Osteoblast (primary cell): ENCODE results near the gene USP37. TPM values are rescaled to one million over a fixed set of nuclear protein-coding genes. Genes with fewer than 3 reads are reported as not detected.
A peak's percentile ranks its signal among the peaks of the same experiment; 100 is the strongest.

Experiments
- DNase-seq: peaks from one replicate; pipeline ENCODE4 v3.0.0; 2011; ENCODE audit warnings: low spot score, mixed read lengths; ENCODE audit not compliant: insufficient read length; ENCODE audit errors: missing footprints
- H2AFZ ChIP-seq: 2 replicates; pipeline ENCODE4 v1.6.0; 2011; ENCODE audit warnings: mild to moderate bottlenecking, low read length
- H3K27ac ChIP-seq: 2 replicates; pipeline ENCODE4 v1.5.1; 2011; ENCODE audit warnings: mild to moderate bottlenecking, low read depth, low read length, moderate library complexity
- H3K27me3 ChIP-seq: 2 replicates; pipeline ENCODE4 v1.6.0; 2012; ENCODE audit warnings: mild to moderate bottlenecking, control low read depth, inconsistent platforms, low read length, moderate library complexity; ENCODE audit not compliant: insufficient read depth
- H3K36me3 ChIP-seq: 2 replicates; pipeline ENCODE4 v1.5.1; 2011; ENCODE audit warnings: mild to moderate bottlenecking, low read length, control low read depth, moderate library complexity; ENCODE audit not compliant: insufficient read depth
- H3K4me1 ChIP-seq: 2 replicates; pipeline ENCODE4 v1.5.1; 2011; ENCODE audit warnings: mild to moderate bottlenecking, low read length, control low read depth, moderate library complexity; ENCODE audit not compliant: insufficient read depth
- H3K4me2 ChIP-seq: 2 replicates; pipeline ENCODE4 v1.6.0; 2011; ENCODE audit warnings: mild to moderate bottlenecking, low read length; ENCODE audit not compliant: insufficient read depth
- H3K4me3 ChIP-seq: fragments of 200-600 bp; sonication (generic); 3 replicates; pipeline ENCODE4 v1.5.1; 2012; ENCODE audit warnings: mild to moderate bottlenecking, low read length, inconsistent platforms; ENCODE audit not compliant: insufficient read depth
- H3K79me2 ChIP-seq: 2 replicates; pipeline ENCODE4 v1.6.0; 2012; ENCODE audit warnings: mild to moderate bottlenecking, low read length, control low read depth, inconsistent platforms; ENCODE audit not compliant: insufficient read depth
- H3K9me3 ChIP-seq: 2 replicates; pipeline ENCODE4 v1.5.1; 2011; ENCODE audit warnings: low read depth, low read length, control low read depth
- H4K20me1 ChIP-seq: 2 replicates; pipeline ENCODE4 v1.6.0; 2012; ENCODE audit warnings: mild to moderate bottlenecking, low read length, control low read depth; ENCODE audit not compliant: insufficient read depth
- CTCF ChIP-seq: IDR thresholded peaks from 2 replicates; pipeline ENCODE4 v1.5.1; 2011; ENCODE audit warnings: mild to moderate bottlenecking, low read depth, low read length, moderate library complexity; ENCODE audit errors: extremely low read depth
- total RNA-seq: library from RNA; depleted of rRNA; stranded (reverse); fragments of >200 nt; gene quantifications from 2 replicates; pipeline ENCODE4 v1.2.3, GENCODE V29; 2012

USP37 gene
- total RNA-seq, 1 donor = 15.2 TPM

GRCh38 chr2:218485986-218486667 lies 82.0 kb downstream of the USP37 start:
- no peak for TF ChIP-seq CTCF
- H3K4me1 ChIP-seq = no peaks in the 10 kb centered on the region
- H3K27ac ChIP-seq = no peak overlapping the region
- no peak overlapping the region for H3K4me3 ChIP-seq
- H4K20me1 ChIP-seq = no peaks in the 10 kb centered on the region
- no peak overlapping the region for H3K4me2 ChIP-seq
- no peak overlapping the region for H2AFZ ChIP-seq
- no peaks in the 10 kb centered on the region for H3K9me3 ChIP-seq
- no peaks in the 10 kb centered on the region for H3K27me3 ChIP-seq
- peaks cover 20% of the 10 kb centered on the region for H3K36me3 ChIP-seq
- peak; percentile 4 for DNase-seq
- H3K79me2 ChIP-seq = no peaks in the 10 kb centered on the region

- Histone ChIP-seq H3K4me3 (no peak overlapping the region), H3K4me2 (no peak overlapping the region), H3K36me3 (peaks cover 27% of the 10 kb centered on the region), H3K27me3 (no peaks in the 10 kb centered on the region), H3K4me1 (no peaks in the 10 kb centered on the region), H3K79me2 (no peaks in the 10 kb centered on the region), H2AFZ (no peak overlapping the region), H3K9me3 (no peaks in the 10 kb centered on the region), H4K20me1 (no peaks in the 10 kb centered on the region), H3K27ac (no peak overlapping the region)
- TF ChIP-seq CTCF = no peak
- peak; percentile 17 for DNase-seq
Measured at GRCh38 chr2:218482651-218483050, 85.5 kb downstream of the USP37 start.

GRCh38 chr2:218479595-218479994 lies 88.6 kb downstream of the USP37 start:
- H3K4me1 ChIP-seq = no peaks in the 10 kb centered on the region
- TF ChIP-seq CTCF = no peak
- DNase-seq = no peak
- no peak overlapping the region for H3K4me2 ChIP-seq
- no peaks in the 10 kb centered on the region for H3K9me3 ChIP-seq
- H4K20me1 ChIP-seq = no peaks in the 10 kb centered on the region
- H3K36me3 ChIP-seq = peaks cover 21% of the 10 kb centered on the region
- no peak overlapping the region for H3K4me3 ChIP-seq
- H2AFZ ChIP-seq = no peak overlapping the region
- no peak overlapping the region for H3K27ac ChIP-seq
- H3K79me2 ChIP-seq = no peaks in the 10 kb centered on the region
- no peaks in the 10 kb centered on the region for H3K27me3 ChIP-seq

GRCh38 chr2:218478544-218478943 lies 89.6 kb downstream of the USP37 start:
- TF ChIP-seq CTCF = no peak
- no peak overlapping the region for H3K27ac ChIP-seq
- no peak overlapping the region for H3K4me2 ChIP-seq
- DNase-seq = no peak
- no peaks in the 10 kb centered on the region for H3K4me1 ChIP-seq
- no peaks in the 10 kb centered on the region for H3K9me3 ChIP-seq
- no peaks in the 10 kb centered on the region for H4K20me1 ChIP-seq
- H3K79me2 ChIP-seq = no peaks in the 10 kb centered on the region
- H3K27me3 ChIP-seq = no peaks in the 10 kb centered on the region
- H3K4me3 ChIP-seq = no peak overlapping the region
- no peak overlapping the region for H2AFZ ChIP-seq
- H3K36me3 ChIP-seq = peaks cover 29% of the 10 kb centered on the region
